AG10803 (cell line): ENCODE measurements around the gene STX10.

Source experiments
- DNase-seq: peaks from one replicate; pipeline ENCODE4 v3.0.0; 2010; ENCODE audit warnings: low read depth
- H3K4me3 ChIP-seq: 2 replicates; pipeline ENCODE4 v1.5.1; 2011; ENCODE audit warnings: mild to moderate bottlenecking, low read length, control low read depth
- CTCF ChIP-seq: conservative IDR thresholded peaks from 2 replicates; pipeline ENCODE4 v1.5.1; 2011; ENCODE audit warnings: mild to moderate bottlenecking, low read length, control low read depth, inconsistent platforms

STX10 gene

GRCh38 chr19:13127051-13127450, 23.1 kb downstream of the STX10 start:
- no peak for DNase-seq
- no peak overlapping the region for H3K4me3 ChIP-seq
- TF ChIP-seq CTCF = no peak

- no peak overlapping the region for H3K4me3 ChIP-seq
- no peak for DNase-seq
- no peak for TF ChIP-seq CTCF
Measured at GRCh38 chr19:13122980-13123957, 26.9 kb downstream of the STX10 start.

DNA sequence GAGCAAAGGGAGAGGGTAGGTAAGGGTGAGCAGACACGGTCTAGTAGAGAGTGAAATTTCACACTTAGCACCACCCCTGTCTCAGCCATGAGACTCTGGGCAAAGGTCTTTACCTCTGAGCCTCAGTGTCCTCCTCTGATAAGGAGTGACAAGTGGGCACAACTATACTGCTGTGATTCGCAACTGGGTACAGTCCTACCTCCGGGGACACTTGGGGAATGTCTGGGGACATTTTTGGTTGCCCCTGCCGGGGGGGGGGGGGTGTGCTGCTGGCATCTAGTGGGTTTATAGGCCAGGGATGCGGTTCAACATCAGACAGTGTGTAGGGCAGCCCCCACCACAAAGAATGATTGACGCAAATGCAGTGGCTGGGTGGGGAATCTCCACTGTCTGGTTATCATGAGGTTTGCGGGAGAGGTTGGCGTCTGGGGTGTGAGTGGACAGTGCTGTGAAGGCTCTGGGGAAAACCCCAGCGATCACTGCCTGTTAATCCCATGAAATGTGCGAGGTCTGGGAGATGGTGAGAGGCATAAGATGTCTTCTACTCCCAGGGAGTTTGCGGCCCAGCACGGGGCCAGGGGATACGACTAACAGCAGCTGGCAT, 27.8 kb downstream of the STX10 start:
- no peak overlapping the region for H3K4me3 ChIP-seq
- no peak for TF ChIP-seq CTCF
- no peak for DNase-seq

- DNase-seq = no peak
- H3K4me3 ChIP-seq = no peak overlapping the region
- TF ChIP-seq CTCF = no peak
Measured at GRCh38 chr19:13121551-13122274, 28.5 kb downstream of the STX10 start.

DNA sequence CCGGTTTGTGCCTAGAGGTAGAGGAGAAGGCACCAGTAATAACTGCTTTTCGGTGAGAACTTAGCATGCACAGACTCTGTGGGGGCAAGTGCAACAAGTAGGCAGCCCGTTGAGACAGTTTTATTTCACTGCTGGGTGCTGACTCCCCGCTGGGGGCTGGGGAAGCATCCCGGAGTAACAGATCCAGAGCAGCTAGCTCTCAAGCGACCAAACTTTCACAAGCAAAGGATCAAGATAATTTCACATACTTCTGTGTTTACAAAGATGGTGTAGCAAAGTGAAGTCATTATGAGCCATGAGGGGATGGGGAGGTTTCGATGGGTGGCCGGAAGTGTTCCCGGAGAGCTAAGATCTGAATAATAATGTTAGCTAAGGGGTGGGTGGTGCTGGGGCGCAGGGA, 29.4 kb downstream of the STX10 start:
- no peak for TF ChIP-seq CTCF
- DNase-seq = peak; percentile 44
- peak overlapping the region; percentile 26 for H3K4me3 ChIP-seq

- H3K4me3 ChIP-seq = peak overlapping the region; percentile 79
- no peak for DNase-seq
- no peak for TF ChIP-seq CTCF
Measured at GRCh38 chr19:13120031-13120430, 30.1 kb downstream of the STX10 start.
